Measurements from ENCODE around the gene IREB2.

The IREB2 gene

DNA sequence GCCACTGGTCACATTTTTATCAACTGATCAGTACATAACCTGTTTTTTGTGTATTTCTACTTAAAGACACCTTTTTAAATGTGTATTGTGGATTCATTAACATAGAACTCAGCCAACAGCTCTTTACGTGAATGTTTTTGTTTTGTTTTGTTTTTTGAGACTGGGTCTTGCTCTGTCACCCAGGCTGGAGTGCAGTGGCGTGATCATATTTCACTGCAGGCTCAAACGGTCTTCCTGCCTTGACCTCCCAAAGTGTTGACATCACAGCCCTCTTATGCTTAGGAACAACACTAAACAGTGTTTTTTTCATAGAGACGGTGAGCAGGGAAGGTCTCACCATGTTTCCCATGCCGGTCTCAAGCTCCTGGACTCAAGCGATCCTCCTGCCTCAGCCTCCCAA, 112.2 kb downstream of the IREB2 start:
- no peak for DNase-seq (ENCODE audit: low spot score)

DNA sequence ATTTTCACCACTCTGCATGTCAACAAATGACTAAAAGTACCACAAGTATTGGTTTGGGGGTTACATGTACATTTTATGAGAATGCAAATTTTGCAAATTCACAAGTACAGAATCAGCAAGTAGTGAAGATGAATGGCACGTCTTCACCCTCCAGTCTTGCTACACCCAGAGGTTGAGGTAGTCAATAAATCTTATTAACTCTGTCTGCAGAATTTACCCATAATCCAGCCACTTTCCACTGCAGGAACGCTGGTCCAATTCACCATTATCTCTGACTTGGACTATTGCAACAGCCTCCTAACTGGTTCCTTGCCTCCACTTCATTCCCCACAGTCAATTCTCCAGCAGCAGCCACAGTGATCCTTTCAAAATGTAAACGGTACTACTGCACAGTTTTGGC, 112.8 kb downstream of the IREB2 start:
- DNase-seq (ENCODE audit: low spot score), result no peak

Measured in hematopoietic multipotent progenitor cell treated with erythropoietin and hydrocortisone succinate and interleukin-3 and kit ligand, for 15 days (in vitro differentiated cells).